Measurements from ENCODE around the gene CSNK1D. TPM values are rescaled to one million over a fixed set of nuclear protein-coding genes. Genes with fewer than 3 reads are reported as not detected.

Gene CSNK1D
- total and polyA plus RNA-seq, 2 donors (not counting 1 experiment from before 2014, with no cell fraction given), result 196 to 241 TPM

- 44% methylated on average over 25 of the region's 32 CpGs for WGBS (ENCODE audit: insufficient coverage)
- Histone ChIP-seq H3K27me3 (replicated peaks in 1 of 4; ENCODE audit: control extremely low read depth in 1 of 4, control insufficient read depth in 3 of 4, insufficient read depth in 4 of 4, low read length in 3 of 4) (peaks cover 0 to 33% (median 10%) of the 10 kb centered on the region in 4 experiments), H3K4me2 (replicated peaks; ENCODE audit: low read depth, low read length, poor library complexity, severe bottlenecking) (peak overlapping the region; percentile 58), H3K27ac (ENCODE audit: low read length in 2 of 2) (no peak overlapping the region), H2AFZ (ENCODE audit: insufficient read depth, low read depth, low read length, poor library complexity, severe bottlenecking) (peak overlapping the region; percentile 43), H3K4me1 (ENCODE audit: control insufficient read depth in 2 of 2, insufficient read depth in 2 of 2, low read length in 2 of 2) (peaks cover 18 to 25% of the 10 kb centered on the region in 2 donors), H3K36me3 (replicated peaks in 1 of 2; ENCODE audit: control extremely low read depth in 1 of 2, control insufficient read depth in 1 of 2, extremely low read depth in 1 of 2, insufficient read depth in 2 of 2, low read length in 1 of 2) (no peaks in the 10 kb centered on the region), H3K4me3 (ENCODE audit: control extremely low read depth in 1 of 5, extremely low read depth in 1 of 5, insufficient read depth in 1 of 5, low read depth in 2 of 5, low read length in 4 of 5) (no peak overlapping the region), H3K9me3 (ENCODE audit: control extremely low read depth in 1 of 3, control insufficient read depth in 2 of 3, insufficient read depth in 1 of 3, low read length in 2 of 3) (peaks cover 0 to 29% (median 0%) of the 10 kb centered on the region in 3 donors), H4K20me1 (ENCODE audit: control insufficient read depth, insufficient read depth, low read length, poor library complexity, severe bottlenecking) (no peaks in the 10 kb centered on the region), H3K79me2 (ENCODE audit: control insufficient read depth, insufficient read depth, low read length) (no peaks in the 10 kb centered on the region), H3K9ac (ENCODE audit: low read length) (no peak overlapping the region)
- CTCF ChIA-PET, result interaction anchor here (2.1 kb wide), 1 partner anchor 14 kb away, joined by 11 read pairs; no protein-coding TSS in a partner anchor
- TF ChIP-seq EZH2 (IDR thresholded peaks at IDR 0.05; ENCODE audit: borderline replicate concordance, insufficient read depth, low read depth, low read length, poor library complexity, severe bottlenecking), result no peak
- TF ChIP-seq, protein P1, sequence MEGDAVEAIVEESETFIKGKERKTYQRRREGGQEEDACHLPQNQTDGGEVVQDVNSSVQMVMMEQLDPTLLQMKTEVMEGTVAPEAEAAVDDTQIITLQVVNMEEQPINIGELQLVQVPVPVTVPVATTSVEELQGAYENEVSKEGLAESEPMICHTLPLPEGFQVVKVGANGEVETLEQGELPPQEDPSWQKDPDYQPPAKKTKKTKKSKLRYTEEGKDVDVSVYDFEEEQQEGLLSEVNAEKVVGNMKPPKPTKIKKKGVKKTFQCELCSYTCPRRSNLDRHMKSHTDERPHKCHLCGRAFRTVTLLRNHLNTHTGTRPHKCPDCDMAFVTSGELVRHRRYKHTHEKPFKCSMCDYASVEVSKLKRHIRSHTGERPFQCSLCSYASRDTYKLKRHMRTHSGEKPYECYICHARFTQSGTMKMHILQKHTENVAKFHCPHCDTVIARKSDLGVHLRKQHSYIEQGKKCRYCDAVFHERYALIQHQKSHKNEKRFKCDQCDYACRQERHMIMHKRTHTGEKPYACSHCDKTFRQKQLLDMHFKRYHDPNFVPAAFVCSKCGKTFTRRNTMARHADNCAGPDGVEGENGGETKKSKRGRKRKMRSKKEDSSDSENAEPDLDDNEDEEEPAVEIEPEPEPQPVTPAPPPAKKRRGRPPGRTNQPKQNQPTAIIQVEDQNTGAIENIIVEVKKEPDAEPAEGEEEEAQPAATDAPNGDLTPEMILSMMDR (IDR thresholded peaks at IDR 0.05), result no peak
- no peak overlapping the region for H3K27ac Mint-ChIP-seq
- DNase-seq, result no peak
- no peak for ATAC-seq (ENCODE audit: low read depth)
- POLR2A ChIA-PET, result no interaction called here
- no peaks in the 10 kb centered on the region for H3K9me3 Mint-ChIP-seq (ENCODE audit: insufficient read depth)
- peaks cover 15% of the 10 kb centered on the region for H3K4me1 Mint-ChIP-seq
- intact Hi-C loops (cut with micrococcal nuclease), result no loop called here
- no peak overlapping the region for H3K4me3 Mint-ChIP-seq
- H3K27me3 Mint-ChIP-seq, result peaks cover 23% of the 10 kb centered on the region
Observed at GRCh38 chr17:82314727-82315605, 41.5 kb upstream of the CSNK1D start.

Measured in B cell (primary cell).